ENCODE results near the gene CACNA1A. TPM values are rescaled to one million over a fixed set of nuclear protein-coding genes. Genes with fewer than 3 reads are reported as not detected.
A peak's percentile ranks its signal among the peaks of the same experiment; 100 is the strongest.

Gene CACNA1A
- total and polyA plus RNA-seq, 2 of the 13 experiments (the other 11 are each of a cell fraction or from before 2014, with no cell fraction given): not detected

- TF ChIP-seq ZNF646 (CRISPR knock-in tag; IDR thresholded peaks at IDR 0.05): no peak
- TF ChIP-seq ZNF572 (CRISPR knock-in tag; IDR thresholded peaks at IDR 0.05): 0 out of 2 replicates have a peak, but pooled peaks have one; percentile 67
- TF ChIP-seq, protein P1, sequence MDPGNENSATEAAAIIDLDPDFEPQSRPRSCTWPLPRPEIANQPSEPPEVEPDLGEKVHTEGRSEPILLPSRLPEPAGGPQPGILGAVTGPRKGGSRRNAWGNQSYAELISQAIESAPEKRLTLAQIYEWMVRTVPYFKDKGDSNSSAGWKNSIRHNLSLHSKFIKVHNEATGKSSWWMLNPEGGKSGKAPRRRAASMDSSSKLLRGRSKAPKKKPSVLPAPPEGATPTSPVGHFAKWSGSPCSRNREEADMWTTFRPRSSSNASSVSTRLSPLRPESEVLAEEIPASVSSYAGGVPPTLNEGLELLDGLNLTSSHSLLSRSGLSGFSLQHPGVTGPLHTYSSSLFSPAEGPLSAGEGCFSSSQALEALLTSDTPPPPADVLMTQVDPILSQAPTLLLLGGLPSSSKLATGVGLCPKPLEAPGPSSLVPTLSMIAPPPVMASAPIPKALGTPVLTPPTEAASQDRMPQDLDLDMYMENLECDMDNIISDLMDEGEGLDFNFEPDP (CRISPR knock-in tag; conservative IDR thresholded peaks at IDR 0.05): no peak
- peak; percentile 61; the same call in 1 of the 2 replicates for TF ChIP-seq ZNF792 (CRISPR knock-in tag; IDR thresholded peaks at IDR 0.05)
- no peak for TF ChIP-seq CHCHD3 (CRISPR knock-in tag; IDR thresholded peaks at IDR 0.05)
- TF ChIP-seq NR1H2 (CRISPR knock-in tag; IDR thresholded peaks at IDR 0.05; ENCODE audit: borderline replicate concordance, low read depth): no peak
- TF ChIP-seq ZKSCAN8 (CRISPR knock-in tag; IDR thresholded peaks at IDR 0.05; ENCODE audit: borderline replicate concordance): peak; percentile 88; the same call in 1 of the 2 replicates
- no peak for TF ChIP-seq ZNF576 (CRISPR knock-in tag; IDR thresholded peaks at IDR 0.05)
- TF ChIP-seq PAXIP1 (CRISPR knock-in tag; conservative IDR thresholded peaks at IDR 0.05): peak; percentile 93
- TF ChIP-seq ZSCAN25 (CRISPR knock-in tag; IDR thresholded peaks at IDR 0.05): peak; percentile 98
- TF ChIP-seq MEIS1 (CRISPR knock-in tag; IDR thresholded peaks at IDR 0.05; ENCODE audit: borderline replicate concordance): no peak; the same call in 1 of the 2 replicates
- TF ChIP-seq PLRG1 (conservative IDR thresholded peaks at IDR 0.05): no peak
- TF ChIP-seq ESRRA (CRISPR knock-in tag; IDR thresholded peaks at IDR 0.05; ENCODE audit: low read depth): peak; percentile 93
Observed at GRCh38 chr19:13162724-13163608, 343.3 kb downstream of the CACNA1A start (continued).

All from HepG2 (cell line).